ENCODE measurements around the gene COL13A1.

Gene COL13A1

DNA sequence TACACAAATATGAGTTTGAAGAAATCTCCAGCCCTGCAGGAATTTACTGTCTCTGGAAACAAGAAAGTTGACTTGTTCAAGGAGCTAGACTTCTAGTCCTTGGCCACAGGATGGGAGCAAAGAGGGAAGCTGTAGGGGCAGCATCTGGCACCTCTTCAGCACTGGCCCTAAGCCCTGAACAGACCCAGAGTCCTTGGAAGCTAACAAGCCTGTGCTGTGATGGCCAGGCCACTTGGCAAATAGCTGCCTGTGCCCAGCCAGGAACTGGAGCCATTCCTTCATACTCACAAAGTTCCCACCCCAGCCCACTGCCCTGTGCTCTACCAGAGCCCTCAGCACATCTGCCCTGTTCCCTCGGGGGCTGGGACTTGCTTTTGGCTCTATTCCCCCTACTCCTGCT, 9.4 kb upstream of the COL13A1 start:
- DNase-seq = no peak

DNA sequence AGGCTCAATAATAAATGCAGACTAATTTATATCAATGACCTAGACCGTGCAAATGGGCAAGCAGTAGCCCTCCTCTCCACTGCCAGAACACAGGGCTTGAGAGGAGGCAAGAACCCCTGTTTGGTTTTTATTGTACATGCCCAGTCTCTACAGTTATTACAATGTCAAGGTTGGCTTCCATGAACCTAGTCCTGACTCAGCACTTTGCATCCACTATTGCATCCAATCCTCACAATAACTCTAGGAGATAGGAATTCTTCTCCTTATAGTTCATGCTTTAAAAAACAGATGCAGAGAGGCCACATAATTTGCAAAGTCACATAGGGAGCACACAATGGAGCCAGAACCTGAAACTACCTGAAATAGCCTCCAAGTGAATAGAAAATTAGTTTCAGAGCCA, 7.0 kb upstream of the COL13A1 start:
- no peak for DNase-seq

DNA sequence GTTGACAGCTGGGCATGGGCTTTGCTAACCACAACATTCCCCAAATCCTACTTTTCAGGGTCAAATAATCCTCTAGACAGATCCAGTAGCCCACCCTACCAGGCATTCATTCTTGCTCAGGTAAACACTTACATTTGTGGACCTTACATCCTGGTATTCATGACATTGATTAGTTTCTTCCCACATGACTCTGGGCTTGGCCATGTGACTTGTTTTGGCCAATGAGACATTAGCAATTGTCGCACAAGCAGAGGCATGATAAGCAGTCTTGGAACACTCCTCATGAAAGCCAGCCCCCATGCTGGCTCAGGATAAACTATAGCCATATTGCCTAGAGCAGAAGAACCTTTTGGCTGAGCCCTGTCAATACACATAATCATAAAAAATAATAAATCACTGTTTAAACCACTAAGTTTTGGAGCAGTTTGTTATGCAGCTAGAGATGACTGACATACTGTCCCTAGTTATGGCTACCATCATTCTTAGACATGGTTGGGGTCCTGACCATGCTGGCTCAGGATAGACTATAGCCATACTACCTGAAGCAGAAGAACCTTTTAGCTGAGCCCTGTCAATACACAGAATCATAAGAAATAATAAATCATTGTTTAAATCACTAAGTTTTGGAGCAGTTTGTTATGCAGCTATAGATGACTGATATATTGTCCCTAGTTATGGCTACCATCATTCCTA, 6.3 kb upstream of the COL13A1 start:
- DNase-seq = no peak

DNA sequence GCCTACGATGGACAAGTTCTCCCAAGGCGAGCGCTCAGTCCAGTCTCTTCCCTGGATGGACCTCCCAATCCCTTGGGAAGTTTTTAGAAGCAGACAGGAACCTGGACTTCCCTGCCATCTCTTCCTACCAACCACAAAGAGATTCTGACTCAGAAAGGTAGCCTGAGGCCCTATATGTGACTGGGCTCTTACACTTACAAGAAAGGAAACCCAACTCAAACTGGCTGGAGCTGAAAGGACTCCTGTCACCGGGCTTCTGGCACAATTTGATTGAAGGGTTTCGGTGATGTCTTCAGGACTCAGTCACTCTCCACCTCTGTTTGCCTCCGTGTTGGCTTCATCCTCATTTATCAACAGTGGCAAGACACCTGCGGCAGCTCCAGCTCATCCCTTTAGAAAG, 3.7 kb upstream of the COL13A1 start:
- no peak for DNase-seq

DNA sequence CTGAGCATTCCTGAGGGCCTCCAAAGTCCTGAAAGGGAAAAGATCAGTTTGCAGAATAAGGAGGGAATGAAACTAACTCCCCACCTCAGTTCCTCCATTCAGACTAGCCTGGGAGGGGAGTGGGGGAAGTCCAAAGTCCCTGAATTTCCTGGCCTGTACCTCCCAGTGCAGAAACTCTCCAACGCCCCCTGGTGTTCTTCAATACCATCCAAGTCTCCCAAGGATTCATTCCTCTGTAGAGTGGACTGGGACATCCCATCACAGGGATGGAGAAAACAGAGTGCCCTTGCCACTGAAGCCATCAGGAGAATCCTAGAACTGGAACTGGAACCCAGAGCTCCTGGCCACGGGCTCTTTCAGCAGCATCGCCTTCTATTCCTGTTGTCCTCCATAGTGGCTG, 1.6 kb upstream of the COL13A1 start:
- DNase-seq = peak; percentile 70

DNA sequence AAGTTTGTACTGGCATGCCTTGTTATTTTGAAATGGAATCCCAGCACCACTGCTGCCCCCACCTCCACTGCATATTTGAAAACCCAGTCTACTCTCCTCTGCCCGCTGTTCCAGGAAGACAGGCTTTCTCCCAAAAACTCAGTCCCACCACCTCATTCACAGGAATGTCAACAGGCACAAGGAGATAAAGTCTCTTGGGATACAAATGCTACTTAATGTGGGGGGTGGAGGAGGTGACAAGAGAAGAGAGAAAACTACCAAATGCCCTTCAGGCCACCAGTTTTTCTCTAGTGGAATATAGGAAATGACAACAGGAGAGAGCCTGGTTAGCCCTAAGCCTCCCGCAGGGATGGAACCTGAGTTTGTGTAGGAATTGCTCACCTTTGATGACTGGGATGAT, 1.0 kb upstream of the COL13A1 start:
- DNase-seq = no peak

DNA sequence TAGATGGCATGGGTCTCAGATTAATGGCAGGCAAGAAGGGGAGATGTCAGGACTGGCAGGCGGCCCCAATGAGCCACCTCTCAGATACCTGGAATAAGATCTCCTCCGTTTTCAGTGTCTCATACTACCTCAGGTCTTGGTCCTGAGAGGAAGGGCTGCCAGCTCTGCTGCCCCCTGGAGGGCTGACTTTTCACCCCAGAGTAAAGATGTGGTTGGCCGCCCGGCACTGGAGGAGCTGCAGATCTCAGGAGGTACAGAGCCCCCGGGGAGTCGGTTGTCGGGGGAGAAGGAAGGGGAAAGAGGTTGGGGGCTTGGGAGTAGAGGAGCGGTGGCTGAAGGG, 642 bp upstream of the COL13A1 start:
- peak; percentile 49 for DNase-seq

DNA sequence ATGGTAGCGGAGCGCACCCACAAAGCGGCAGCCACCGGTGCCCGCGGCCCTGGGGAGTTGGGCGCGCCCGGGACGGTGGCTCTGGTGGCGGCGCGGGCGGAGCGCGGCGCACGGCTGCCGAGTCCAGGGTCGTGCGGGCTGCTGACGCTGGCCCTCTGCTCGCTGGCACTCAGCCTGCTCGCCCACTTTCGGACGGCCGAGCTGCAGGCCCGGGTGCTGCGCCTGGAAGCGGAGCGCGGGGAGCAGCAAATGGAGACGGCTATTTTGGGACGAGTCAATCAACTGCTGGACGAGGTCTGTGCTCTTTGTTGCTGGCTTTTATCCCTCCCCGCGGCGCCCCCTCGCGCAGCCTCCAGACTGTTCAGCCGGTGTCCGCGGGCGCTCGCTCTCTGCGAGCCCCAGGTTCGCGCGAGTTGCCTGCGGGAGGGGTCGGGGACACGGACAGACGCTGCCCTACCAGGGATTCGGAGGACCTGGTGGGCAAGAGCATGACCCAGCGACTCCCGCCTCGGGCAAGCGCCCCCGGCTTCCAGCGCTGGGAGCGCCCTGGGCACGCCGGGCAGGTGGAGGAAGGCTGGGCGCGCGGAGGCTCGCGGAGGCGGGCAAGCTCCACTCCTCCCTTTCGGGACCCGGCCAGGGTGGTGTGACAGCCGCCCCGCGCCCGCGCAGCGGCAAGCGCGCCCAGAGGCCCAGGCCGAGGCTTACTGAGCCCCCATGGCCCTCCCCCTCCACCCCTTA, 887 bp downstream of the COL13A1 start:
- DNase-seq = peak; percentile 16

DNA sequence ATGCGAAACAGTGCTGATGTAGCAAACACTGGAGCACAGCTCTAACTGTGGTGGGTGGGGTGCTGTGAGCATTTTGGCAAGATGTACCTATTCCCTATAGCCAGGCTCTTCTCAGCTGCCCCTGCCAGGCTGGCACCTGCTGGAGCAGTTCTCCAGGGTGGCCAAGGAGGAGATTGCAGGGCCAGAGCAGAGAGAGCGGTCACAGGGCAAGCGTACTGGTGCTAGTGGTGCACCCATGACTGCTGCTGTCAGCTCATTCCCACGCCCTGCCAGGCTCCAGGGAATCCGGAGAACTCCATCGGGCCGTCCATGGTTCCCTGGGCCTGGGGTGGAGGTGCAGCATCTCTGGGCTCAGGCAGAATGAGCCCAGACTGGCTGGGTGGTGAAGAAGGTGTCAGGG, 2.1 kb downstream of the COL13A1 start:
- DNase-seq = no peak

DNA sequence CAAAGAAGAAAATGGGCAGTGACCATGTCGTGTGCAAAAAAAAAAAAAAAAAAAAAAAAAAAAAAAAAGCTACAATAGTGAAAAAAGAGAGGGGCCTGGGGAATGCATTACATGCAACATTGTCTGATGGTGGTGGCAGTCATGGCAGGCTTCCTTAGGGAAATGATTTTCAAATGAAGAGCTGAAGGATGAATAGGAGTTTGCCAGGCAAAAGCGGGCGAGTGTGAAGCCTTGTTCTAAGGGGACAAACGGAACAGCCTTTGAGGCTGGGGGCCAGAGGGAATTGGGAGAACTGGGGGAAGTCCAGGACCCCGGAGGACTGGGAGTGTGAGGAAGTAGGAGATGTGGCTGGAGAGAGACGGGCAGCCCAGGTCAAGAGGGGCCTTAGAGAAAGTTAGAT, 3.1 kb downstream of the COL13A1 start:
- no peak for DNase-seq

DNA sequence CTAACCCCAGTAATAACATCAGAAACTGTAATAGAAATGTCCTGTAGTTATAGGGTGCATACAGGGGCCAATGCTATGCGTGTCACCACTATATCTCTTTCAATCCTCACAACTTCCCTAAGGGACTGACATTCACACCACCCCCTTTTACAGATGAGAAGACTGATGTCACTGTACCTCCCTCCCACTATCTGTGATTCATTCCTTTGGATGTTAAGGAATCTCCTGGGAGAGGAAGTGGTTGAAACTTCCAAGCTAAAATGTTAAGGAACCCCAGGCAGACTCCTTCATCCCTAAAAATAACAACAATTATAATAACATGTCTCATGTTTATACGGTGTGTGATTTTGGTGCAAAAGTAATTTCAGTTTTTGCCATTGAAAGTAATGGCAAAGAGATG, 5.4 kb downstream of the COL13A1 start:
- peak; percentile 45 for DNase-seq

DNA sequence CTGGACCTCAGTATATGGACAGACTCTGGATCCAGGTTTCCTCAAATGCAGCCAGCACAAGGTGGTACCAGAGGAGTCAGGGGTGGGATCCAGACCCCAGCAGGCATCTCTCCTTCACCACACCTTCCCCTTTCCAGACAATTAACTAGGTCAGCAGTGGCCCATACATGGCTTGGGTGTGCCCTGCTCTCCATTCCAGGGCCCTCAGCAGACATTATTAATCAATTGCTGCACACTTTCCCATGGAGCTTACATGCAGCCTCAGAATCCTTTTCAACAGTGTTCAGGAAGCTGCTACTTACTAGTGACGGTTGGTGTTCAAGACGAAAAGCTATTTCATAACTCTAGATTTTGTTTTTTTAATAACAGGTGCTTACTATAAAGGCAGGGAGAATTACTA, 6.0 kb downstream of the COL13A1 start:
- no peak for DNase-seq

DNA sequence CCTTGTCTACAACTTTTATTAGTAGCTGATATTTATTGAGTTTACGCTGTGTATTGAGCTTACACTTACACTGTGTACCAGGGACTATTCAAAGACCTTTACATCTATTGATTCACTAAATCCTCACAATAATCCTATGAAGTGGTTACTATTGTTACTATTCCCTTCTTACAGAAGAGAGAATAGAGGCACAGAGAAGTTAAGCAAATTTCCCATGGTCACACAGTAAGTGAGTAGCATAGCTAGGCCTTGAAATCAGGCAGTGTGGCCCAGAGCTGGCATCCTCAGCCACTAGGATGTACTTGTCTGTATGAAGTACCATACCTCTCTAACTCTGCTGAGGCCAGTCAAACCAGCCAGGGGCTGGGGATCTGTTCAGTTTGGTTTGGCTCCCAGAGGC, 7.6 kb downstream of the COL13A1 start:
- no peak for DNase-seq

DNA sequence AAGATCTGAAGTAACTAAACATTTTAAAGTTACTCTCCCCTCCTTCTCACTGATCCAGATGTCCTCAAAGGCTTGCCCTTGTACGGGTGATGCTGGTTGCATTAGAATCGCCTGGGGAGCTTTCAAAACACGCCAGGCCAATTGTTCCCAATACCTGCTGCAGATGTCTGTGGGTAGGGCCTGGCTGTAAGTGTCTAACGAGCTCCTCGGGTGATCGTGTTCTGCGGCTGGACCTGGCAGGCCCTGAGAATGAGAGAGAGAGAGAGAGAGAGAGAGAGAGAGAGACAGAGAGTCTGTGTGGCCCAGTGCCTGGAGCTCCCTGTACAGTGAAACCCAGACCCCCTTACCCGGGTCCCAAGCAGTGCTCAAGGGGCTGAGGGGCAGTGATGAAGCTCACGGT, 8.4 kb downstream of the COL13A1 start:
- DNase-seq = no peak

DNA sequence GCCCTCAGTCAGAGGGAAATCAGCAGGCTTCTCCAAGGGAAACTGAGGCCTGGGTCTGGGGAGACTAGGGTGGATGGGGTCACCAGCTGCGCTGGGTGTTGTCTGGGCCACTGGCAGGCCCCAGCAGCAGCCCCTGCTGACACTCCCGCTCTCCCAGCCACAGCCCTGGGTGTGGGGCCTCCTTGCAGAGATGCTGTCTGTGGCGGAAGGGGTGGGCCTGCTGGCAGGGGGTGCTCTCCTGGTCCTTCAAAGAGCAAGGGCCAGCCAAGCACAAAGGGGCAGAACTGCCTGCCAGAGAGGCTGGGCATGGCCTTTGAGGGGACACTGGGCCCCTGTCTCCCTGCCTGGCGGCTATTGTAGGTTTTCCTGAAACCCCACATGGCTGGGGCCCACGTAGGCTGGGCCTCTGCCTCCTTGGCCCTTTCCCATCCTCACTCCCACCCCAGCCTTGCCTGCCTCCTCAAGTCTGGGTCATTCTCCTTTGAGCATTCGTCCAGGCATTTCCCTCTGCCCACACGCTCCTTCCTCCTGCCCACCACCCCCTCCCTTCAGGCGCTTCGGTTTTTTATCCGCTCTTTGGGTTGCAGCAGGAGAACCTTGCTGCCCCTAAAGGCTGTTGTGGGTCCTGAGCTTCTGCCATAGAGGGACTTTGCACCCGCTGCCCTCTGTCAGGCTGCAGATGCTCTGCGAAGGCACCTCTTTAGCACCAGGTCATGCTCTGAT, 9.1 kb downstream of the COL13A1 start:
- DNase-seq = no peak

DNA sequence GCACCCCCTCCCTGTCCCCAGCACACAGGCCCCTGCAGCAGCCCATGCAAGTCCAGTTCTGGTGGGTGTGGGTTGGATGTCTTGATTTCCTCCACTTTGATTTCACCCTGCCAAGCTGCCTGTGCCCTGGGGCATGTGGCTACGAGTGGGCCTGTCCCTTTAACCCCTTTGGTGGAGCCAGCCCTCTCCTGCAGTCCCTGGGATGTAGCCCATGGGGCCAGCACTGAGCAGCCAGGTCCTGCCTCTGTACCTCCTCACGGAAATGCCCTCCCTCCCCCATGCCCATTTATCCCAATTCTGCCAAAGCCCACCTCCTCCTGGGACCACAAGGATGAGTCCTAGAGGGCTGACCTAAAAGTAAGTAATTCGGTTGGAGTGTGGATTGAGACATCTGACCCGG, 11.9 kb downstream of the COL13A1 start:
- no peak for DNase-seq

DNA sequence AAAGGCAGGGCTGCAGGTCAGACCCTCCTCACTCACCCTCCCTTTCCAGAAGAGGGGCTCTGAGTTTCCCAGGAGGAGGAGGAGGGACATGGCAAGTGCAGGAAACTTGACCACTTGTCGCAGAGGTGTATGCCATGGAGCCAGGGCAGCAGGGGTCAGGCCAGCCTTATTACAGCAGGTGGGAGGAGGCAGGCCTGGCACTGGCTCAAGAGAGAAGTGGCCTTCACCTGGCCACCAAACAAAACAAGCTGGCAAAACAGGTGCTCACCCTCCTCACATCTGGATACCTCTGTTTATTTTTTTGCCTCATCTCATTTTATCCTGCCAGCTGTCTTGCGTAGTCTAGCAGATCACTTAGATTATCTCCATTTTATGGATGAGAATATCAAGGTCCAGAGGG, 12.5 kb downstream of the COL13A1 start:
- no peak for DNase-seq

DNA sequence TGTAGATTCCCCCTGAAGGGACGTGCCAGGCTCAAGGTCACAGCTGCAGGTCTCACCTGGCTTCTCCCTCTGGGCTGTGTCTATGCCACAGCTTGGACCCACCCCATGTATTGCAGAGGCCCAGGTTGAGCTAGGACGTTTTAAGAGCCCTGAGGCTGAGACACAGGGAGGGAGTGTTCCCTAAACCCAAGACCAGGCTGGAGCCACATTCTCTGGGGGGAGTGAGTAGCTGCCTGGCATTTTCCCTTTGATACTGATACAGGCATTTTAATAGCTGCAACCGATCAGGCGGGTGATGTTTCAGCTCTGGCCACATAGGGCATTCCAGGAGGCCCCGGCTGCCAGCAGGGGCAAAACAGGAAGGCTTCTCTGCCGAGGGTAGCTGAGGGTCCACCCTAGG, 13.4 kb downstream of the COL13A1 start:
- DNase-seq = no peak

DNA sequence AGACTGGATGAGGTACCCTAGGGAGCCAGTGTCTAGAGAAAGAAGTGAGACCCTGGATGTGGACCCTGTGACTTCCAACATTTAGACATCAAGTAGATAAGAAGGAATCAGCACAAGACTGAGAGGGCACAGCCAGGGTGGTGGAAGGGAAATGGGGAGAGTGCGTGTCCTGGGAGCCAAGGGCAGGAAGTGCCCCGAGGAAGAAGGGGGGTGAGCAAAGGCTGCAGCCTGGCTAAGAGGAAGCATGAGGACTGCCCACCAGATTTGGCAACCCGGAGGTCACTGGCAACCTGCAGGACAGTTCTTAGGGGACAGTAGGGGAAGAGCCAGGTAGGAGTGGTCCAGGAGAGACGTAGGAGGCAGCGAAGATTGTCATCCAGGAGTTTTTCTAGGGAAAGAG, 14.8 kb downstream of the COL13A1 start:
- DNase-seq = peak; percentile 39

DNA sequence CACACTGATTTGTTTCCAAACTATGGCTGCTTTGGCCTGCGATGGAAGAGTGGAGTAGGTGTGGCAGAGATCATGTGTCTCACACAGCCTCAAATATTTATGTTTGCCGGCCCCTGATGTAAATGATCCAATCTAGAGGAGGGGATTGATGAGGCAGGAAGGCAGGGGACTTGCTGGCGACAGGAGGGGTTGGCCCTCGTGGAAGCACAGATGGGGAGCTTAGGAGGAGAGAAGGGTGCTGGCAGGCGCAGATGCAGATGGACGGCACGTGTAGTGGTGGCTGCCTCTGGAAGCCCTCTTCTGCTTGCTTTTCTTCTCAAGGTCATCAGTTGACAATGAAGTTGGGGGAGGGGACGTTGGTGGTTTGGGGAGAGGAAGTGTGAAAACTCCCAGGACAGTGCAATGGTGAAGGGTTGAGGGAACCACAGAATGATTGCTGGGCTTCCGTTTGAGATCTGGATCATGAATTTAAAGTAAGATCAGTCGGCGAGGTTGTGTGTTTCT, 15.4 kb downstream of the COL13A1 start:
- peak; percentile 40 for DNase-seq

DNA sequence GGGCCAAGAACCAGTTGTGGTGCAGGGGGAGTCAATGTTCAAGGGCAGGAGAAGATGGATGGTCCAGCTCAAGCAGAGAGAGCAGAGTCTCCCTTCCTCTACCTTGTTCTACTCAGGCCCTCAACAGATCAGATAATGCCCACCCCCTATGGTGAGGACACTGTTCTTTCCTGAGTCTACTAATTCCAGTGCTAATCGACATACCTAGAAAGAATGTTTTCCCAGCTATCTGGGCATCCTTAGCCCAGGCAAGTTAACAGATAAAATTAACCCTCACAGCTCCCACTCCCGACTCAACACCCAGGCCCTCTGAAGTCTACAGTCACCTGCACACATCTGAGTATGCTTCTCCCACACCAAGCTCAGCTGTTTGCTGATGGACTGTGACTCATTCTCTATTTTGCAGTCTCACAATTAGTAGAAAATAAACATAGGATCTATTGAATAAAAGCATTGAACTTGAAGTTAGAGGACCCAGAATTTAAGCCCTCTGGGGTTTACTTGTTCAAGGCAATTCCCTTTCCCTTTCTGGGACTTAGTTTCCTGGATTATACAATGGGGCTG, 17.1 kb downstream of the COL13A1 start:
- DNase-seq = no peak

DNA sequence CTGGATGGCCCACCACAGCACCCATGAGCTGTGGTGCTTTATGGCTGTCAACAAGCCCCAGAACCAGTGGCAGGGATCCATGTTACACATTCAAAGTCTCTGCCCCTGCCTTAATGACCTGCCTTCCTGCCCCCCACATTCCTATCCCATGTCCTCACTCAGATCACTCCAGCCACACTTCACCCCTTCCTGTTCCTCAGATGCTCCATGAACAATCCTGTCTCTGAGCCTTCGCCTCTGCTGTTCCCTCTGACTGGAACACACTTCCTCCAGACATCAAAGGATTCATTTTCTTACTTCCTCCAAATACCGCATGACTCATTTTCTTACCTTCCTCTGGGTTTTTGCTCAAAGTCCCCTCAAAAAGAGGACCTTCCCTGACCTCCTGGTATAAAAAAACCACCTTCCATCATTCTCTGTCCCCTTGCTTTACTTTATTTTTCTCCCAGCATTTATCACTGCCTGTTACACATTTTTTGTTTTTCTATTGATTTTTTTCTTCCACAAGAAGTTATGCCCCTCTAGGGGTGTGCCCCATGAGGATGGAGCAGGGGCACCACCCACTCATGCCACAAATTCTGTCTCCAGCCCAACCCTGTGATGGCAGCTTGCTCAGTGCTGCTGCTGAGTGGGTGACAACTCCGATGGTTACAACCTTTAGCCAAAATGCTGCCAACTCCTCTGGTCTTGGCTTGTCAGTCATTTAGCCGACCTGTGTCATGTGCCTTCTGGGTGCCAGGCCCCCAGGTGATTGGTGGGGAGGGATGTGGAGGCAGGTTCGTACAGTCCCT, 18.2 kb downstream of the COL13A1 start:
- peak; percentile 25 for DNase-seq

DNA sequence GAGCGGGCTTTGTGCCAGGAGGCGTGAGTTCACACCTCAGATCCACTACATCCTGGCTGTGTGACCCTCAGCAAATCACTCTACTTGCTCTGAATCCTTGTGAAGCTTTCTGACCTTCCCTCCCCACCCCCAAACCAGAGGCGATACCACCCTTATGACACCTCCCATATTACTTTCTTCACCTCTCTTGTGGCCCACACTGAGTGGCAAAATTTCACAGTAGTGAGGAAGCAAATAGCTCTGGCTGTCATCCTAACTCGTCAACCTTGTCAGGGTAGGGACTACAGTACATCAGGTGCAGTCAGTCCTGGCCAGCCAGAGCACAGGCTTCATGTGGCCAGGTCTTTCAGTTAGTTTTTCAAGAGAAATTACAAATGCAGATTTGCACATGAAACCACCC, 19.1 kb downstream of the COL13A1 start:
- DNase-seq = no peak

Data from suppressor macrophage treated with lipopolysaccharide for 4 hours (primary cell).